Activated CD4-positive, alpha-beta T cell treated with anti-CD3 and anti-CD28 coated beads for 24 hours (primary cell): ENCODE data around the gene FRMD4A.
"Not testable (repeated sequence)": the region's sequence is repeated elsewhere in the genome, so short reads cannot be mapped to it uniquely, and the experiment has no call there.

Source experiments
- DNase-seq, 2 donors: peaks; one replicate each; pipeline ENCODE4 v3.0.0-alpha.2; 2020; ENCODE audit warnings: low read depth in 2 of 2

FRMD4A gene

GRCh38 chr10:13915710-13916109 lies 415.0 kb downstream of the FRMD4A start:
- no peak for DNase-seq

- DNase-seq, result no peak
Measured at GRCh38 chr10:13913897-13914296, 416.8 kb downstream of the FRMD4A start.

- no peak for DNase-seq
Measured at GRCh38 chr10:13911821-13912520, 418.8 kb downstream of the FRMD4A start.

GRCh38 chr10:13909516-13910258 lies 421.0 kb downstream of the FRMD4A start:
- DNase-seq, result no peak

- DNase-seq, result no peak
Measured at GRCh38 chr10:13908475-13908874, 422.2 kb downstream of the FRMD4A start.

- no peak for DNase-seq
Measured at GRCh38 chr10:13907570-13907969, 423.2 kb downstream of the FRMD4A start.

- no peak for DNase-seq
Measured at GRCh38 chr10:13905281-13905680, 425.4 kb downstream of the FRMD4A start.

- no peak for DNase-seq
Measured at GRCh38 chr10:13904064-13904463, 426.7 kb downstream of the FRMD4A start.

GRCh38 chr10:13902868-13903587 lies 427.7 kb downstream of the FRMD4A start:
- no peak for DNase-seq

GRCh38 chr10:13899941-13900340 lies 430.8 kb downstream of the FRMD4A start:
- no peak for DNase-seq

GRCh38 chr10:13896146-13896545 lies 434.6 kb downstream of the FRMD4A start:
- not testable (repeated sequence) for DNase-seq

- no peak for DNase-seq
Measured at GRCh38 chr10:13894412-13895093, 436.2 kb downstream of the FRMD4A start.

- no peak for DNase-seq
Measured at GRCh38 chr10:13893926-13894325, 436.8 kb downstream of the FRMD4A start.

- no peak for DNase-seq
Measured at GRCh38 chr10:13892871-13893270, 437.9 kb downstream of the FRMD4A start.

- DNase-seq, result no peak
Measured at GRCh38 chr10:13892001-13892491, 438.7 kb downstream of the FRMD4A start.

GRCh38 chr10:13891128-13892000 lies 439.4 kb downstream of the FRMD4A start:
- no peak for DNase-seq

GRCh38 chr10:13890233-13891127 lies 440.2 kb downstream of the FRMD4A start:
- DNase-seq, result no peak

- no peak for DNase-seq
Measured at GRCh38 chr10:13887761-13888160, 443.0 kb downstream of the FRMD4A start.

GRCh38 chr10:13885238-13885990 lies 445.3 kb downstream of the FRMD4A start:
- DNase-seq, result no peak
